H9 (cell line): ENCODE results near the gene ATAD5. TPM values are rescaled to one million over a fixed set of nuclear protein-coding genes. Genes with fewer than 3 reads are reported as not detected.

Source experiments
- DNase-seq: peaks from one replicate; pipeline ENCODE4 v3.0.0-alpha.2; 2017
- H2AFZ ChIP-seq: one replicate; pipeline ENCODE4 v1.6.1; 2013; ENCODE audit warnings: mild to moderate bottlenecking, low read length, control low read depth, moderate library complexity
- H2AK5ac ChIP-seq: 2 replicates; pipeline ENCODE4 v1.6.1; 2013; ENCODE audit warnings: low read length, control low read depth, mixed read lengths; ENCODE audit not compliant: insufficient read length
- H2BK120ac ChIP-seq: one replicate; pipeline ENCODE4 v1.6.1; 2013; ENCODE audit warnings: low read depth, mild to moderate bottlenecking, low read length, control low read depth, inconsistent platforms; ENCODE audit not compliant: poor library complexity, severe bottlenecking
- H2BK12ac ChIP-seq: 2 replicates; pipeline ENCODE4 v1.6.1; 2013; ENCODE audit warnings: low read length, control low read depth, mixed read lengths, low read depth; ENCODE audit not compliant: insufficient read length
- H2BK15ac ChIP-seq: 2 replicates; pipeline ENCODE4 v1.6.1; 2013; ENCODE audit warnings: low read depth, low read length, control low read depth
- H2BK20ac ChIP-seq: one replicate; pipeline ENCODE4 v1.6.1; 2013; ENCODE audit warnings: low read depth, mild to moderate bottlenecking, low read length, control low read depth, inconsistent platforms; ENCODE audit not compliant: poor library complexity, severe bottlenecking
- H2BK5ac ChIP-seq: 2 replicates; pipeline ENCODE4 v1.6.1; 2013; ENCODE audit warnings: low read length, control low read depth, mixed read lengths; ENCODE audit not compliant: insufficient read length
- H3K14ac ChIP-seq: 2 replicates; pipeline ENCODE4 v1.6.1; 2013; ENCODE audit warnings: low read length, control low read depth; ENCODE audit not compliant: insufficient read depth
- H3K18ac ChIP-seq: 2 replicates; pipeline ENCODE4 v1.6.1; 2013; ENCODE audit warnings: low read depth, mild to moderate bottlenecking, mixed read lengths, low read length, control low read depth; ENCODE audit not compliant: insufficient read length
- H3K23ac ChIP-seq: 2 replicates; pipeline ENCODE4 v1.6.1; 2013; ENCODE audit warnings: low read length, control low read depth, mixed read lengths, low read depth; ENCODE audit not compliant: insufficient read length
- H3K23me2 ChIP-seq: 2 replicates; pipeline ENCODE4 v1.6.1; 2013; ENCODE audit warnings: low read depth, mild to moderate bottlenecking, mixed read lengths, low read length, control low read depth; ENCODE audit not compliant: insufficient read length, poor library complexity, severe bottlenecking
- H3K27ac ChIP-seq: 2 replicates; pipeline ENCODE4 v1.5.1; 2013; ENCODE audit warnings: low read length, control low read depth, mixed read lengths, low read depth; ENCODE audit not compliant: insufficient read length
- H3K27me3 ChIP-seq: 2 replicates; pipeline ENCODE4 v1.6.1; 2013; ENCODE audit warnings: low read length, control low read depth, inconsistent platforms; ENCODE audit not compliant: insufficient read depth
- H3K4ac ChIP-seq: 2 replicates; pipeline ENCODE4 v1.6.1; 2013; ENCODE audit warnings: low read depth, mild to moderate bottlenecking, control low read depth, inconsistent platforms, low read length, moderate library complexity
- H3K4me1 ChIP-seq: 2 replicates; pipeline ENCODE4 v1.6.1; 2013; ENCODE audit warnings: low read length, control low read depth, inconsistent platforms; ENCODE audit not compliant: insufficient read depth
- H3K4me2 ChIP-seq: 2 replicates; pipeline ENCODE4 v1.6.1; 2013; ENCODE audit warnings: low read length, control low read depth, mixed read lengths; ENCODE audit not compliant: insufficient read length, insufficient read depth
- H3K56ac ChIP-seq: 2 replicates; pipeline ENCODE4 v1.6.1; 2013; ENCODE audit warnings: low read depth, mild to moderate bottlenecking, mixed read lengths, low read length, control low read depth; ENCODE audit not compliant: insufficient read length
- H3K79me1 ChIP-seq: 2 replicates; pipeline ENCODE4 v1.6.1; 2013; ENCODE audit warnings: low read depth, mild to moderate bottlenecking, moderate library complexity, low read length, control low read depth, inconsistent platforms; ENCODE audit not compliant: insufficient read depth, poor library complexity, severe bottlenecking
- H3K79me2 ChIP-seq: 2 replicates; pipeline ENCODE4 v1.6.1; 2013; ENCODE audit warnings: low read length, control low read depth, inconsistent platforms; ENCODE audit not compliant: insufficient read depth
- H3K9ac ChIP-seq: 2 replicates; pipeline ENCODE4 v1.6.1; 2013; ENCODE audit warnings: low read length, control low read depth, mixed read lengths; ENCODE audit not compliant: insufficient read length; ENCODE audit errors: extremely low read depth
- H3K9me3 ChIP-seq: one replicate; pipeline ENCODE4 v1.6.1; 2013; ENCODE audit warnings: low read depth, low read length, inconsistent platforms; ENCODE audit not compliant: control insufficient read depth
- H3T11ph ChIP-seq: one replicate; pipeline ENCODE4 v1.6.1; 2013; ENCODE audit warnings: mild to moderate bottlenecking, low read length, control low read depth, inconsistent platforms
- H4K20me1 ChIP-seq: one replicate; pipeline ENCODE4 v1.6.1; 2013; ENCODE audit not compliant: control insufficient read depth, insufficient read length, insufficient read depth
- H4K5ac ChIP-seq: 2 replicates; pipeline ENCODE4 v1.6.1; 2013; ENCODE audit warnings: low read depth, mild to moderate bottlenecking, mixed read lengths, low read length, control low read depth; ENCODE audit not compliant: insufficient read length
- H4K8ac ChIP-seq: replicated peaks from 2 replicates; pipeline ENCODE4 v1.6.1; 2013; ENCODE audit warnings: low read length, control low read depth, mixed read lengths, low read depth; ENCODE audit not compliant: insufficient read length
- H4K91ac ChIP-seq: 2 replicates; pipeline ENCODE4 v1.6.1; 2013; ENCODE audit warnings: low read depth, mild to moderate bottlenecking, moderate library complexity, mixed read lengths, low read length, control low read depth; ENCODE audit not compliant: insufficient read length
- H3K27ac Mint-ChIP-seq, 3 experiments: 2 replicates in 2 of 3; 3 replicates in 1 of 3; pipeline ENCODE4 v1.8.0; 2020 to 2021; ENCODE audit warnings: mixed read lengths in 3 of 3, mild to moderate bottlenecking in 1 of 3, moderate library complexity in 1 of 3
- H3K27me3 Mint-ChIP-seq: 2 replicates; pipeline ENCODE4 v1.8.0; 2021; ENCODE audit warnings: low read depth, mild to moderate bottlenecking, moderate library complexity, mixed read lengths
- H3K36me3 Mint-ChIP-seq, 3 experiments: 2 replicates in 2 of 3; 3 replicates in 1 of 3; pipeline ENCODE4 v1.8.0; 2020 to 2021; ENCODE audit warnings: low read depth in 3 of 3, mixed read lengths in 3 of 3; ENCODE audit not compliant: insufficient read depth in 1 of 3
- H3K4me1 Mint-ChIP-seq, 2 experiments: 2 replicates each; pipeline ENCODE4 v1.8.0; 2020; ENCODE audit warnings: mixed read lengths in 2 of 2
- H3K4me3 Mint-ChIP-seq, 2 experiments: 2 replicates in 1 of 2; 3 replicates in 1 of 2; pipeline ENCODE4 v1.8.0; 2020 to 2021; ENCODE audit warnings: mild to moderate bottlenecking in 2 of 2, mixed read lengths in 2 of 2, moderate library complexity in 1 of 2
- H3K9me3 Mint-ChIP-seq, 2 experiments: 2 replicates in 1 of 2; 3 replicates in 1 of 2; pipeline ENCODE4 v1.8.0; 2020; ENCODE audit warnings: mild to moderate bottlenecking in 2 of 2, mixed read lengths in 2 of 2, moderate library complexity in 1 of 2
- WGBS: extraction: QIAGEN DNeasy Blood & Tissue Kit; methylation state at CpG from one replicate; pipeline ENCODE4 v1.1.7; 2013; ENCODE audit warnings: missing lambda C conversion rate, low lambda C conversion rate, mixed read lengths; ENCODE audit not compliant: insufficient read length; ENCODE audit errors: extremely low coverage; 5-methylcytosine and 5-hydroxymethylcytosine counted together
- total RNA-seq: library from RNA; stranded (reverse); gene quantifications from 2 replicates; pipeline ENCODE4 v1.2.1, GENCODE V29; 2021
- TF ChIP-seq, protein P1 (sequence below): fragments of 200-600 bp; sonication (generic); conservative IDR thresholded peaks from 3 replicates; pipeline ENCODE4 v1.8.0; 2021; ENCODE audit warnings: antibody characterized with exemption, mild to moderate bottlenecking

ATAD5 gene
- total RNA-seq, 1 experiment from 2014 or later = 27.0 TPM

DNA sequence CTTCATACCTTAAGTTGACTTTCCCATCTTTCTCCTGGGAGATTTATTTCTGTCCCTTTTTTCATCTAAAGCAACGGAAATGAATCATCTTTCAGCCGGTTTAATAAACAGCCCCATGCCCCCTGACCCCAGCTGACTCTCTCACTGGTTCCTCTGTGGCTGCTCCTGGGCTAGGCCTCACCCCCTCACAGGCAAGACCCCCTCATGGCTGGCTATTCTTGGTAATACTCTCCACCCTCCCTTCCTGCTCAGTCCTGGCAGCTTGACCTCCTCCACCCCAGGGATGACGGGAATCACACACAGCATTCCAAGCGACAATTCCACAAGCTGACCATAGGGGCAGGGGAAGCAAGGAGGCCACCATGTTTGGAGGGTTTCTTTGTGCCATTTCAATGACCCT, 88.5 kb downstream of the ATAD5 start:
- H3K9ac ChIP-seq = no peak overlapping the region
- peaks cover 2% of the 10 kb centered on the region; the same call in 1 of the 2 replicates for H3K4me1 ChIP-seq
- H3K14ac ChIP-seq = no peak overlapping the region
- no peak overlapping the region for H2BK5ac ChIP-seq
- 0 out of 5 replicates have a peak, but pooled peaks cover 0 to 2% of the 10 kb centered on the region in 2 experiments for H3K9me3 Mint-ChIP-seq
- H2BK120ac ChIP-seq = no peak overlapping the region
- no peak overlapping the region for H3T11ph ChIP-seq
- no peak overlapping the region for H3K23ac ChIP-seq
- H3K4me1 Mint-ChIP-seq = peaks cover 20 to 22% of the 10 kb centered on the region in 2 experiments
- H3K18ac ChIP-seq = no peak overlapping the region
- no peaks in the 10 kb centered on the region for H4K20me1 ChIP-seq
- TF ChIP-seq, protein P1, sequence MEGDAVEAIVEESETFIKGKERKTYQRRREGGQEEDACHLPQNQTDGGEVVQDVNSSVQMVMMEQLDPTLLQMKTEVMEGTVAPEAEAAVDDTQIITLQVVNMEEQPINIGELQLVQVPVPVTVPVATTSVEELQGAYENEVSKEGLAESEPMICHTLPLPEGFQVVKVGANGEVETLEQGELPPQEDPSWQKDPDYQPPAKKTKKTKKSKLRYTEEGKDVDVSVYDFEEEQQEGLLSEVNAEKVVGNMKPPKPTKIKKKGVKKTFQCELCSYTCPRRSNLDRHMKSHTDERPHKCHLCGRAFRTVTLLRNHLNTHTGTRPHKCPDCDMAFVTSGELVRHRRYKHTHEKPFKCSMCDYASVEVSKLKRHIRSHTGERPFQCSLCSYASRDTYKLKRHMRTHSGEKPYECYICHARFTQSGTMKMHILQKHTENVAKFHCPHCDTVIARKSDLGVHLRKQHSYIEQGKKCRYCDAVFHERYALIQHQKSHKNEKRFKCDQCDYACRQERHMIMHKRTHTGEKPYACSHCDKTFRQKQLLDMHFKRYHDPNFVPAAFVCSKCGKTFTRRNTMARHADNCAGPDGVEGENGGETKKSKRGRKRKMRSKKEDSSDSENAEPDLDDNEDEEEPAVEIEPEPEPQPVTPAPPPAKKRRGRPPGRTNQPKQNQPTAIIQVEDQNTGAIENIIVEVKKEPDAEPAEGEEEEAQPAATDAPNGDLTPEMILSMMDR = peak; percentile 40
- DNase-seq = peak; percentile 69
- H3K56ac ChIP-seq = no peak overlapping the region
- H3K36me3 Mint-ChIP-seq = no peaks in the 10 kb centered on the region; a peak in 1 of 7 replicates
- H3K4ac ChIP-seq = no peak overlapping the region
- H3K23me2 ChIP-seq = peaks cover 10% of the 10 kb centered on the region
- peak overlapping the region in 1 of 2 experiments; percentile 6; a peak in 1 of 5 replicates for H3K4me3 Mint-ChIP-seq
- H3K27ac Mint-ChIP-seq = no peak overlapping the region
- H4K5ac ChIP-seq = no peak overlapping the region
- H3K79me1 ChIP-seq = no peaks in the 10 kb centered on the region
- no peak overlapping the region for H2AK5ac ChIP-seq
- H2BK12ac ChIP-seq = no peak overlapping the region
- H4K91ac ChIP-seq = no peak overlapping the region
- no peak overlapping the region for H4K8ac ChIP-seq
- H3K9me3 ChIP-seq = no peaks in the 10 kb centered on the region
- no peak overlapping the region for H3K27ac ChIP-seq
- no CpG with 5 or more reads among the region's 4 CpGs for WGBS
- no peaks in the 10 kb centered on the region for H3K79me2 ChIP-seq
- no peak overlapping the region for H2BK15ac ChIP-seq
- H3K27me3 Mint-ChIP-seq = peaks cover 65% of the 10 kb centered on the region
- H2AFZ ChIP-seq = no peak overlapping the region
- H3K4me2 ChIP-seq = no peak overlapping the region
- H2BK20ac ChIP-seq = no peak overlapping the region
- peaks cover 21% of the 10 kb centered on the region; the same call in 1 of the 2 replicates for H3K27me3 ChIP-seq
